HEK293 (cell line): ENCODE data around the gene DNAJB11.

Experiments used
- ZNF121 ChIP-seq: fragments of 450-650 bp; formaldehyde crosslinking; IDR thresholded peaks from 2 replicates; pipeline ENCODE4 v1.5.1; 2016; ENCODE audit warnings: missing biosample characterization, missing genetic modification characterization
- ZNF184 ChIP-seq: fragments of 450-650 bp; IDR thresholded peaks from 2 replicates; pipeline ENCODE4 v1.5.1; 2018; ENCODE audit warnings: missing biosample characterization, mild to moderate bottlenecking, missing genetic modification characterization
- ZNF23 ChIP-seq: fragments of 450-650 bp; formaldehyde crosslinking; IDR thresholded peaks from 2 replicates; pipeline ENCODE4 v1.5.1; 2016; ENCODE audit warnings: missing biosample characterization, missing genetic modification characterization, borderline replicate concordance
- ZNF274 ChIP-seq, 2 experiments: fragments of 200-500 bp in 1 of 2; fragments of 450-650 bp in 1 of 2; sonication (Bioruptor generic) in 1 of 2; formaldehyde crosslinking in 1 of 2; IDR thresholded peaks; 2 replicates each; pipeline versions ENCODE4 v1.5.1 to v1.6.1; 2014 to 2016; ENCODE audit warnings: borderline replicate concordance in 1 of 2, inconsistent platforms in 1 of 2, low read length in 1 of 2, missing biosample characterization in 1 of 2, missing genetic modification characterization in 1 of 2
- TF ChIP-seq, protein P1 (sequence below): fragments of 450-650 bp; formaldehyde crosslinking; IDR thresholded peaks from 2 replicates; pipeline ENCODE4 v1.5.1; 2016; ENCODE audit warnings: missing biosample characterization, missing genetic modification characterization
- TF ChIP-seq, protein P2 (sequence below): fragments of 450-650 bp; formaldehyde crosslinking; IDR thresholded peaks from 2 replicates; pipeline ENCODE4 v1.5.1; 2016; ENCODE audit warnings: missing biosample characterization, missing genetic modification characterization
- TF ChIP-seq, protein P3 (sequence below): fragments of 450-650 bp; formaldehyde crosslinking; IDR thresholded peaks from 2 replicates; pipeline ENCODE4 v1.5.1; 2016; ENCODE audit warnings: missing biosample characterization, missing genetic modification characterization
- TF ChIP-seq, protein P4 (sequence below): fragments of 450-650 bp; formaldehyde crosslinking; conservative IDR thresholded peaks from 2 replicates; pipeline ENCODE4 v1.5.1; 2016; ENCODE audit warnings: low read depth, missing biosample characterization, missing genetic modification characterization
- TF ChIP-seq, protein P5 (sequence below): fragments of 450-650 bp; formaldehyde crosslinking; IDR thresholded peaks from 2 replicates; pipeline ENCODE4 v1.5.1; 2016; ENCODE audit warnings: missing biosample characterization, missing genetic modification characterization

DNA sequence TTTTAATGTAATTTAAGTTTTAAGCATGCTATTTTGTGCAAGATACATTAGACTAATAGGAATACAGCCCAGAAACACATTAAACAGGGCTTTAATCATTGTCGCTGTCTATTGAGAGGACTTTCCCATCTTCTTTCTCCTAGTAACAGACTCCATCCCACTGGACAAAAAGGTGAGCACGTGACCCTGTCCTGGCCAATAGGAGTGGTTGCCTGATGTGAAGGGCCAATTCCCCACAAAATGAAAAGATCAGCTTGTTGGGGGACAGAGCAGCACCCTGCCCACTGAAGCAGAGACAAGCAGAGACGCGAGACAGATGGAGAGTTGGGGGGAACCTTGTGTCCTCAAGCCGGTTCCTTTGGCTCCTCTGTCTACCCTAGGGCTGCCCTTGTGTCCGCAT lies 47.5 kb upstream of the DNAJB11 start:
- no peak for TF ChIP-seq ZNF184 (tag by site-specific recombination)
- TF ChIP-seq, protein P1, sequence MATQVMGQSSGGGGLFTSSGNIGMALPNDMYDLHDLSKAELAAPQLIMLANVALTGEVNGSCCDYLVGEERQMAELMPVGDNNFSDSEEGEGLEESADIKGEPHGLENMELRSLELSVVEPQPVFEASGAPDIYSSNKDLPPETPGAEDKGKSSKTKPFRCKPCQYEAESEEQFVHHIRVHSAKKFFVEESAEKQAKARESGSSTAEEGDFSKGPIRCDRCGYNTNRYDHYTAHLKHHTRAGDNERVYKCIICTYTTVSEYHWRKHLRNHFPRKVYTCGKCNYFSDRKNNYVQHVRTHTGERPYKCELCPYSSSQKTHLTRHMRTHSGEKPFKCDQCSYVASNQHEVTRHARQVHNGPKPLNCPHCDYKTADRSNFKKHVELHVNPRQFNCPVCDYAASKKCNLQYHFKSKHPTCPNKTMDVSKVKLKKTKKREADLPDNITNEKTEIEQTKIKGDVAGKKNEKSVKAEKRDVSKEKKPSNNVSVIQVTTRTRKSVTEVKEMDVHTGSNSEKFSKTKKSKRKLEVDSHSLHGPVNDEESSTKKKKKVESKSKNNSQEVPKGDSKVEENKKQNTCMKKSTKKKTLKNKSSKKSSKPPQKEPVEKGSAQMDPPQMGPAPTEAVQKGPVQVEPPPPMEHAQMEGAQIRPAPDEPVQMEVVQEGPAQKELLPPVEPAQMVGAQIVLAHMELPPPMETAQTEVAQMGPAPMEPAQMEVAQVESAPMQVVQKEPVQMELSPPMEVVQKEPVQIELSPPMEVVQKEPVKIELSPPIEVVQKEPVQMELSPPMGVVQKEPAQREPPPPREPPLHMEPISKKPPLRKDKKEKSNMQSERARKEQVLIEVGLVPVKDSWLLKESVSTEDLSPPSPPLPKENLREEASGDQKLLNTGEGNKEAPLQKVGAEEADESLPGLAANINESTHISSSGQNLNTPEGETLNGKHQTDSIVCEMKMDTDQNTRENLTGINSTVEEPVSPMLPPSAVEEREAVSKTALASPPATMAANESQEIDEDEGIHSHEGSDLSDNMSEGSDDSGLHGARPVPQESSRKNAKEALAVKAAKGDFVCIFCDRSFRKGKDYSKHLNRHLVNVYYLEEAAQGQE (tag by site-specific recombination) = no peak
- no peak for TF ChIP-seq ZNF274 (IDR thresholded peaks at IDR 0.05; ENCODE audit: low read length)
- TF ChIP-seq ZNF274 (tag by site-specific recombination; IDR thresholded peaks at IDR 0.05; ENCODE audit: borderline replicate concordance) = no peak
- TF ChIP-seq, protein P2, sequence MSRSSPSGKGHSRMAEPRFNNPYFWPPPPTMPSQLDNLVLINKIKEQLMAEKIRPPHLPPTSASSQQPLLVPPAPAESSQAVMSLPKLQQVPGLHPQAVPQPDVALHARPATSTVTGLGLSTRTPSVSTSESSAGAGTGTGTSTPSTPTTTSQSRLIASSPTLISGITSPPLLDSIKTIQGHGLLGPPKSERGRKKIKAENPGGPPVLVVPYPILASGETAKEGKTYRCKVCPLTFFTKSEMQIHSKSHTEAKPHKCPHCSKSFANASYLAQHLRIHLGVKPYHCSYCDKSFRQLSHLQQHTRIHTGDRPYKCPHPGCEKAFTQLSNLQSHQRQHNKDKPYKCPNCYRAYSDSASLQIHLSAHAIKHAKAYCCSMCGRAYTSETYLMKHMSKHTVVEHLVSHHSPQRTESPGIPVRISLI (tag by site-specific recombination) = no peak
- TF ChIP-seq, protein P3, sequence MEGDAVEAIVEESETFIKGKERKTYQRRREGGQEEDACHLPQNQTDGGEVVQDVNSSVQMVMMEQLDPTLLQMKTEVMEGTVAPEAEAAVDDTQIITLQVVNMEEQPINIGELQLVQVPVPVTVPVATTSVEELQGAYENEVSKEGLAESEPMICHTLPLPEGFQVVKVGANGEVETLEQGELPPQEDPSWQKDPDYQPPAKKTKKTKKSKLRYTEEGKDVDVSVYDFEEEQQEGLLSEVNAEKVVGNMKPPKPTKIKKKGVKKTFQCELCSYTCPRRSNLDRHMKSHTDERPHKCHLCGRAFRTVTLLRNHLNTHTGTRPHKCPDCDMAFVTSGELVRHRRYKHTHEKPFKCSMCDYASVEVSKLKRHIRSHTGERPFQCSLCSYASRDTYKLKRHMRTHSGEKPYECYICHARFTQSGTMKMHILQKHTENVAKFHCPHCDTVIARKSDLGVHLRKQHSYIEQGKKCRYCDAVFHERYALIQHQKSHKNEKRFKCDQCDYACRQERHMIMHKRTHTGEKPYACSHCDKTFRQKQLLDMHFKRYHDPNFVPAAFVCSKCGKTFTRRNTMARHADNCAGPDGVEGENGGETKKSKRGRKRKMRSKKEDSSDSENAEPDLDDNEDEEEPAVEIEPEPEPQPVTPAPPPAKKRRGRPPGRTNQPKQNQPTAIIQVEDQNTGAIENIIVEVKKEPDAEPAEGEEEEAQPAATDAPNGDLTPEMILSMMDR (tag by site-specific recombination) = no peak
- TF ChIP-seq, protein P4, sequence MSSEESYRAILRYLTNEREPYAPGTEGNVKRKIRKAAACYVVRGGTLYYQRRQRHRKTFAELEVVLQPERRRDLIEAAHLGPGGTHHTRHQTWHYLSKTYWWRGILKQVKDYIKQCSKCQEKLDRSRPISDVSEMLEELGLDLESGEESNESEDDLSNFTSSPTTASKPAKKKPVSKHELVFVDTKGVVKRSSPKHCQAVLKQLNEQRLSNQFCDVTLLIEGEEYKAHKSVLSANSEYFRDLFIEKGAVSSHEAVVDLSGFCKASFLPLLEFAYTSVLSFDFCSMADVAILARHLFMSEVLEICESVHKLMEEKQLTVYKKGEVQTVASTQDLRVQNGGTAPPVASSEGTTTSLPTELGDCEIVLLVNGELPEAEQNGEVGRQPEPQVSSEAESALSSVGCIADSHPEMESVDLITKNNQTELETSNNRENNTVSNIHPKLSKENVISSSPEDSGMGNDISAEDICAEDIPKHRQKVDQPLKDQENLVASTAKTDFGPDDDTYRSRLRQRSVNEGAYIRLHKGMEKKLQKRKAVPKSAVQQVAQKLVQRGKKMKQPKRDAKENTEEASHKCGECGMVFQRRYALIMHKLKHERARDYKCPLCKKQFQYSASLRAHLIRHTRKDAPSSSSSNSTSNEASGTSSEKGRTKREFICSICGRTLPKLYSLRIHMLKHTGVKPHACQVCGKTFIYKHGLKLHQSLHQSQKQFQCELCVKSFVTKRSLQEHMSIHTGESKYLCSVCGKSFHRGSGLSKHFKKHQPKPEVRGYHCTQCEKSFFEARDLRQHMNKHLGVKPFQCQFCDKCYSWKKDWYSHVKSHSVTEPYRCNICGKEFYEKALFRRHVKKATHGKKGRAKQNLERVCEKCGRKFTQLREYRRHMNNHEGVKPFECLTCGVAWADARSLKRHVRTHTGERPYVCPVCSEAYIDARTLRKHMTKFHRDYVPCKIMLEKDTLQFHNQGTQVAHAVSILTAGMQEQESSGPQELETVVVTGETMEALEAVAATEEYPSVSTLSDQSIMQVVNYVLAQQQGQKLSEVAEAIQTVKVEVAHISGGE (tag by site-specific recombination) = no peak
- no peak for TF ChIP-seq ZNF23 (tag by site-specific recombination)
- TF ChIP-seq ZNF121 = no peak
- TF ChIP-seq, protein P5, sequence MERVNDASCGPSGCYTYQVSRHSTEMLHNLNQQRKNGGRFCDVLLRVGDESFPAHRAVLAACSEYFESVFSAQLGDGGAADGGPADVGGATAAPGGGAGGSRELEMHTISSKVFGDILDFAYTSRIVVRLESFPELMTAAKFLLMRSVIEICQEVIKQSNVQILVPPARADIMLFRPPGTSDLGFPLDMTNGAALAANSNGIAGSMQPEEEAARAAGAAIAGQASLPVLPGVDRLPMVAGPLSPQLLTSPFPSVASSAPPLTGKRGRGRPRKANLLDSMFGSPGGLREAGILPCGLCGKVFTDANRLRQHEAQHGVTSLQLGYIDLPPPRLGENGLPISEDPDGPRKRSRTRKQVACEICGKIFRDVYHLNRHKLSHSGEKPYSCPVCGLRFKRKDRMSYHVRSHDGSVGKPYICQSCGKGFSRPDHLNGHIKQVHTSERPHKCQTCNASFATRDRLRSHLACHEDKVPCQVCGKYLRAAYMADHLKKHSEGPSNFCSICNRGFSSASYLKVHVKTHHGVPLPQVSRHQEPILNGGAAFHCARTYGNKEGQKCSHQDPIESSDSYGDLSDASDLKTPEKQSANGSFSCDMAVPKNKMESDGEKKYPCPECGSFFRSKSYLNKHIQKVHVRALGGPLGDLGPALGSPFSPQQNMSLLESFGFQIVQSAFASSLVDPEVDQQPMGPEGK (tag by site-specific recombination) = no peak
